NCI-H2107 (cell line): ENCODE results near the gene CARD9.
"Not testable (repeated sequence)": the region's sequence is repeated elsewhere in the genome, so short reads cannot be mapped to it uniquely, and the experiment has no call there.

Experiments
- DNase-seq: peaks from one replicate; lab custom pipeline; 2025; lab: John Stamatoyannopoulos, UW

CARD9 gene, protein sequence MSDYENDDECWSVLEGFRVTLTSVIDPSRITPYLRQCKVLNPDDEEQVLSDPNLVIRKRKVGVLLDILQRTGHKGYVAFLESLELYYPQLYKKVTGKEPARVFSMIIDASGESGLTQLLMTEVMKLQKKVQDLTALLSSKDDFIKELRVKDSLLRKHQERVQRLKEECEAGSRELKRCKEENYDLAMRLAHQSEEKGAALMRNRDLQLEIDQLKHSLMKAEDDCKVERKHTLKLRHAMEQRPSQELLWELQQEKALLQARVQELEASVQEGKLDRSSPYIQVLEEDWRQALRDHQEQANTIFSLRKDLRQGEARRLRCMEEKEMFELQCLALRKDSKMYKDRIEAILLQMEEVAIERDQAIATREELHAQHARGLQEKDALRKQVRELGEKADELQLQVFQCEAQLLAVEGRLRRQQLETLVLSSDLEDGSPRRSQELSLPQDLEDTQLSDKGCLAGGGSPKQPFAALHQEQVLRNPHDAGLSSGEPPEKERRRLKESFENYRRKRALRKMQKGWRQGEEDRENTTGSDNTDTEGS

DNA sequence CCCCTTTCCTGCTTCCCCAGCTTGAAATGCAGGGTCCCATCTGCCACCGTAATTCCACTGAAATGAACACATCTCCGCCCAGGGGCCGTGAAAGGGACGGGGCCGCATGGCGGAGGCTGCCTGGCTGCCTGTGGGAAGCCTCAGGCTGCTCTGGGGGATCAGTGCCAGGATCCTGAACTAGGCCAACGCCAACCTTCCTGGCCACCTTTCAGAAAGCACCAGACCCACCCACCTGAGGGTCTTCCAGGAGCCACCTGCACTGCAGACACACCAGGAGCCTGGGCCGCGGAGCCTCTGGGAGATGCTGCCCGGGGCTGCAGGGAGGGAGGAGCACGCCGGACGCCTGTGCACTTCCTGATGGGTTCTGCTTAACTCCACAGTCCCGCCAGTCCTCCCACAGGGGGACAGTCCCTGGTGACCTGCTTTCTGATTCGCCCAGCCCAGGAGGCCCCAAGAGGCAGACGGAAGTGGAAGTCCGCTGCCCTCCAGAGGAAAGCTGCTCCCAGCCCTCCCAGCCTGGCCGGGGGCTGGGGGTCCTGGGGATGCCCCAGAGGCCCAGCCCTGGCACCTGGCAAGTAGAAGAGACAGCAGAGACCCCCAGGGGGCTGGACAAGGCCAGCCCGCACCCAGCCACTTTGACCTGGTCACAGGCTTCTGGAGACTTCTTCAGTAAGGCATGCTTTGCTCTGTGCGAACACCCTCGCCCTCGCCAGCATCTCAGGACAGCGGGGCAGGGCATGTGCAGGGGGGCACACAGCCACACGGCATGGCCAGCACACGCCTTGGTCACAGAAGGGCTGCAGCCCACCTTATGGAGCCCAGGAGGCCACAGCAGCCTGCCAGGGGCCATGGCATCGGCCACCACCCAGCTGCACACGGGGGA, at the start of gene CARD9:
Gene CARD9 (minus strand): TSS at position 370 of the 883 bp plus-strand sequence. CDS start 1,591 bp downstream, outside the sequence.
- DNase-seq, result no peak

DNA sequence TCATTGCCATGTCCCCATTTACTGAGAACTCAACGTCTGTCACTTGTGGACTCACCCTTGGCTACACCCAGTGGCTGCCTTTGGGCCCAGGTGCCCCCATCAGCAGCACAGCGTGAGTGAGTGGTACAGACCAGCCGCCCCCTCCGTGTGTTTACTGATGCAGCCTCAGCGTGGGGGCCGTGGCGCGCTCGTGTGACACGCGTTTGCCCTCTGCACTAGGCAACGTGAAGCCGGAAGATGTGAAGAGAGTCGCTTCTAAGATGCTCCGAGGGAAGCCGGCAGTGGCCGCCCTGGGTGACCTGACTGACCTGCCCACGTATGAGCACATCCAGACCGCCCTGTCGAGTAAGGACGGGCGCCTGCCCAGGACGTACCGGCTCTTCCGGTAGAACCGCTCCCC, 49.4 kb upstream of the CARD9 start:
- no peak for DNase-seq

DNA sequence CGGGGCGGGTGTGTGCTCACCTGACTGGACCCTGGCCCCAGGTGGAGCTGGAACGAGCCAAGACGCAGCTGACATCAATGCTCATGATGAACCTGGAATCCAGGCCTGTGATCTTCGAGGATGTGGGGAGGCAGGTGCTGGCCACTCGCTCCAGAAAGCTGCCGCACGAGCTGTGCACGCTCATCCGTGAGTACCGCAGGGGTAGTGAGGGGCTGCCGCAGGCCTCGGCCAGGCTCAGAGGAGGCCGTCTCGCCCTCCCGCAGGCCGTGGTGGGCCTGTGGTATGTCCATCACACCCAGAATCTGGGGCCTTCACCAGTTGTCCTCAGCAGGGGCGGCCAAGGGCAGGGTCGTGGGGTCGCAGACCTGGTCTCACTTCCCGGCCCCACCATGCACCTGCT, 48.3 kb upstream of the CARD9 start:
- no peak for DNase-seq

DNA sequence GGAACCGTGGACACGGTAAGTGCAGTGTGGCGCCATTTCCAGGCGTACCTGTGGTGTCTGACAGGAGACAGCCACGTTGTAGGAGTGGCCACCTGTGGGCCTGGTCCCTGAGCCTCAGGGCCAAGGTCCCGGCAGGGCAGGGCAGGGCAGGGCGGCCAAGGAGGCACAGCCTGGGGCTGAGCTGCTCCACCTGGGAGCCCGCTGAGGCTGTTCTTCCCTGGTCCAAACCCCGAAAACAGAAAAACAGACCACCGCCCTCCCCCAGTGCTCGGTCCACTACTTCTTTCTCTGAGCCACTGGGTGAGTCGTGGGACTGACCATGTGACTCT, 45.6 kb upstream of the CARD9 start:
- DNase-seq, result no peak

DNA sequence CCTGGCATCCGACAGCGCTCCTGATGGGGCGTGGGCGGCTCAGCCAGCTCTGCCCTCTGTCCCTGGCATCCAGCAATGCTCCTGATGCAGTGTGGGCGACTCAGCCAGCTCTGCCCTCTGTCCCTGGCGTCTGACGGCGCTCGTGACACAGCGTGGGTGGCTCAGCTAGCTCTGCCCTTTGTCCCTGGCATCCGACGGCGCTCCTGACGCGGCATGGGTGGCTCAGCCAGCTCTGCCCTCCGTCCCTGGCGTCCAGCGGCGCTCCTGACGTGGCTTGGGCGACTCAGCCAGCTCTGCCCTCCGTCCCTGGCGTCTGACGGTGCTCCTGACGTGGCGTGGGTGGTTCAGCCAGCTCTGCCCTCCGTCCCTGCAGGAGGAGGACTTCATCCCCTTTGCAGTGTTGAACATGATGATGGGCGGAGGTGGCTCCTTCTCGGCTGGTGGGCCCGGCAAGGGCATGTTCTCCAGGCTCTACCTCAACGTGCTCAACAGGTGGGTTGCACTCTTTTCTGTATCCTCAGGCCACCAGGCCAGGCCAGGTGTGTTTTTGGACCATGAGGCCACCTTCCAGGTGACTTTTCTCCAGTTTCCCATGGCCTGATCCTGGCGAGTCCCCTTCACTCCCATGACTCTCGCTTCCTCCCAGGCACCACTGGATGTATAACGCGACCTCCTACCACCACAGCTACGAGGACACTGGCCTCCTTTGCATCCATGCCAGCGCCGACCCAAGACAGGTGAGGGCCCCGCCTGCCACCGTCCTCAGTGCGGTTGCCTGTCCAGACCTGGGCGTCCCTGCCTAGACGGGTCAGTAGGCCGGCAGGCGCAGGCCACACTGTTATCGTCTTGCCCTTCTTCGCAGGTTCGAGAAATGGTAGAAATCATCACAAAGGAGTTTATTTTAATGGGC, 45.0 kb upstream of the CARD9 start:
- DNase-seq, result no peak

DNA sequence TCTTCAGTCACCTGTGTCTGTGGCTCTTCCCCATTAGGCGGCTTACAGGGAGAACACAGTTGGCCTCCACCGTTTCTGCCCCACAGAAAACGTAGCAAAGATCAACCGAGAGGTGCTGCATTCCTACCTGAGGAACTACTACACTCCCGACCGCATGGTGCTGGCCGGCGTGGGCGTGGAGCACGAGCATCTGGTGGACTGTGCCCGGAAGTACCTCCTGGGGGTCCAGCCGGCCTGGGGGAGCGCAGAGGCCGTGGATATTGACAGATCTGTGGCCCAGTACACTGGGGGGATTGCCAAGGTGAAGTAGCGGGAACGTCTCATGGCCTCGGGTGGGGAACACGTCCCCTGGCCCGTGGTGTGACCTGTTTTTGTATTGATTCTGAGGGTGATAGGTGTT, 43.4 kb upstream of the CARD9 start:
- no peak for DNase-seq

DNA sequence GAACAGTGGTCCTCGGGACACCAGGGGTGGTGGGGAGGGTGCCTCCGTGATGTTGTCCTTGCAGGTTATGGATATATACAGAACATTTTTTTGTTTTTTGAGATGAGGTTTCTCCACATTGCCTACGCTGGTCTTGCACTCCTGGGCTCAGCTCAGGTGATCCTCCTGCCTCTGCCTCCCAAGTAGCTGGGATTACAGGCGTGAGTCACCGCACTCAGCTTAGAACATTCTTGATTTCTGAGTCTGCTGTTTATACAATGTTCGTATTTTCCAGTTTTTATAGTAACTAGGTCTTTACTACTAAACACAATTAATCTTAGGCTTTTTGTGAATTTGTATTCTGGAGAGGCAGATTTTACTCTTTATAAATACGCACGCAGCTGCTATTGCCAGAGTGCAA, 43.0 kb upstream of the CARD9 start:
- no peak for DNase-seq

DNA sequence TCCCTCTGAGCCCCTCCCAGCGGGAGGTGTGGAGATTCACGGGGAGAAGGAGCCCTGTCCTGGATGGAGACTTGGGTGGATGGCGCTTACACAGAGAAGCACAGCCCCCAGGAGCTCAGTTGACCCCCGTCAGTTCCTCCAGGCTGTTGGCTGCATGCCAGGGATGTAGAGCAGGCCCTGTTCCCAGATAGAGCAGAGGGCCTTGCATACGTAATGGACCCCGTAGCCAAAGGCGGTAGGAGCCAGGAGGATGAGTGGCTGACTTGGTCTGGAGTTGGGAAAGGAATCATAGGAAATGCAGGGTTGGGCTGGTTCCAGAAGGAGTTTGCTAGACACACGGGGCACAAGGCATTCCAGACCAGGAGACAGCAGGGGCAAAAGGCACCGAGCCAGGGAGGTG, 39.5 kb upstream of the CARD9 start:
- DNase-seq, result no peak

DNA sequence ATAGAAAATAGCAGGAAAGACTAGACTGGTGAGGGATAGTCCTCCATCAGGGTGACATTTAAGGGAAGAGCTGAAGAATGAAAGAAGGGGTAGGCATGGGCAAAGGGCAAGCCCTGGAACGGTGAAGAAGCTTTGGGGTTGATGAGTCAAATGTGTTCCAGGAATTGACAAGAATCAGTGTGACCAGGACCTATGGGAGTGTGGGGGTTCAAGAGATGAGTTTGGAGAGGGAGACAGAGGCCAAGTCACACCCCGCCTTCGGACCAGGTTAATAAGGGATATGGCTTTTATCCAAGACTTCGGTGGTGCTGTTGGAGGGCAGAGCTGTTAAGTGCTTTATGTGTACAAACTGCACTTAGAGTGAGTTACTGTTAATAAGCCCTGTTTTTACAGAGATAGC, 37.9 kb upstream of the CARD9 start:
- no peak for DNase-seq

DNA sequence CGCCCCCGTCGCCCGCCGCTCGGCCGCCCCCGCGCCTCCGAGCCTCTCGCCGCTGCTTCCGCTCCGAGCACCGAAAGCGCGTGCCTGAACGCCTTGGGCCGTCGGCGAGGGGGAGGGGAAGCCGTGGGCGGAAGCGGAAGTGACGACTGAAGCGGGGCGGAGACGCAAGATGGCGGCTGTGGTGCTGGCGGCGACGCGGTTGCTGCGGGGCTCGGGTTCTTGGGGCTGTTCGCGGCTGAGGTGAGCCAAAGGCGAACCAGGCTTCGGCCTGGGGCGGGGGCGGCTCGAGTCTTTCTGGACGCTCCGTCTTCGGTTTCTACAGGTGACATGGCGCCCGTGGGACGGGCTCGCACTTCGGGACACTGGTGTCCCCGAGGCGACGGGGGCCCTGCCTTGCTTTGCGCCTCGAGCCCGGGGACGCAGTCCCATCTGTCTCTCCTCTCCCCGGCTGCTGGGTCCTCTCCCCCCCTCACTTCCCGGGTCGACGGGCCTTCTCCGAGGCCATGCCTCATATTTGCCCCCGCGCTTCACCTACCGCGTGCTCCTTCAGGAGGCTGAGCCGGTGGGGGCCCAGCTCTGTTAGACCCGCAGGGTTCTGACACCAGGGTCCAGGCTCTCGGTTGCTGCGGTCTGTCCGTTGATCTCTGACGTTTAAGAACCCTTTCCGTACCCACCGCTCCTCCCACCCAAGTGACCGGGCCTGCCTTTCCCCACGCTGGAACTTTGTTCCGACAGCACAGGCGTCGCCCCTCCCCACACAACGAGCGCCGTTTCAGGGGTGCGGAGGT, 37.2 kb upstream of the CARD9 start, which contains the start of the genes ENTR1 and PMPCA:
Gene ENTR1 (minus strand): TSS at position 115 of the 788 bp plus-strand sequence. CDS start 217 bp downstream, outside the sequence.
Gene PMPCA (plus strand): TSS at position 159 of the 788 bp plus-strand sequence. CDS start 11 bp downstream, at position 170.
- peak; percentile 92 for DNase-seq

DNA sequence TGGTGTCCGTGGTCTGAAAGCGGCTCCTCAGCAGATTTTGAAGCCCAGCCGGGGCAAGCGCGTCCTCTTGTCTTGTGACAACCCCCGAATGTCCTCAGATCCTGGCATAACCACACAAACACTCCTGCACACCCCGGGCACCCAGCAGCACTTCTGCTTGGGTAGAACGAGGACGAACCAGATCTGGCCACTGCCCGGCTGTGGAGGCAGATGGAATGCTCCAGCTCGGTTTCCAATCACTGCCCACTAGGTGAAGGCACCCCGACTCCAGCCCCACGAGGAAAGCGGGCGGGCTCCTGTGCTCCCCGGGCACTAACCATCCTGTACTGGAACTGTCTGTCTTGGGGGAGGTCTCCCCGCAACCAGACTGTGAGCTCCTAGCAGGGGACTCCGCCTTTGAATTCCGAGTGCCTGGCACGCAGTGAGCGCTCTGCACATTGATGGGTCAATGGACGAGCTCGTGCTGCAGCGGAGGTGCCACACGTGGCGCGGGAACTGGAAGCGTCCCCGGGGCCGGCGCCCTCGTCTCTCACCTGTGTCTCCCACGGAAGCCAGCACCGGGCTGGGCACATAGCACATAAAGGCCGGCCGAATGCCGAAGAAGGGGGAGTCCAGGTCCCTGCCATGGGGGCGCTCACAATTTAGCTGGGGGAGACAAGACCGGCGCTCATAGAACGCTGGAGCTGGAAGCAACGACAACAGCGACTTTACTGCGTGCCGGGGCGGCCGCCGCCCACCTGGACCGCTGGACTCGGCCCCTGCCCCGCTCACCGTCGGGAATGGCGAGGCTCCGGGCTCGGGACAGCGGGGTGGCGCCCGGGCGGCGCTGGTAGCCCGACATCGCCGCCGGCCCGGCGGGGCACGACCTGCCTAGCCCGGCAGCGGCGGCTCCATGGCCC, 36.3 kb upstream of the CARD9 start:
- no peak for DNase-seq

DNA sequence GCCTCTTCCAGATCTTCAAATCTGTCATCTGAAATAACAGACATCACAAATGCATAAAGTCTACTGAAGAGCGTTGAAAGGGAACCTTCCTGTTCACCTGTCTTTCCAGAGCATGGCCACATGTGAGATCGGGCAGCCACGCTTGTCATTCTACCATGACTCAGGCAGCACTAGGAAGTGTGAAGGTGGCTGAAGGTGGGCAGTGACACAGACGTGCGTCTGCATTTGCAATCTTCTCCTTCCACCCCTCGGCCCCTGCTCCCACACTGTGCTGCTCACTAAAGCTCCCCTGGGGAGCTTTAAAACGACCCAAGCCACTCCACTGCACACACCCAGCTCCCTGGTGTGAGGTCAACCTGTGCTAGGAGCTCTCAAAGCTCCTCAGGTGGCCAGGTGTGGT, 34.4 kb upstream of the CARD9 start:
- no peak for DNase-seq

DNA sequence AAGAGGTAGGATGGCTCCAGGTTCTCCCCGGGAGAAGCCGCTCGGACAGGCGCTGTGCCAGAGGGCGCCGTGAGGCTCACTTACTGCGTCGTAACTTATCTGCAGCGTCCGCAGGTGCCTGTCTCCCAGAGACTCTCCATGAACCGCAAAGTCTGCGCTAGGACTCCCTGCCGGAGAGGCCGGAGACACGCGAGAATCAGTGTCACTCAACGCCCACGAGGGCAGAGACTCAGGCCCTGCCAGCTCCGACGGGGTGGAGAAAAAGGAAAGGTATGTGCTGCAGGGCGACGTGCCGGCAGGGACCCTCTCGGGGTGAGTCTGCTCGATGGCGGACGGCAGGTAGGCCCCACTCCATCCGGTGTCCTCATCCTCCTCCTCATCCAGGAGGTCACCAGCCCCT, 33.6 kb upstream of the CARD9 start:
- not testable (repeated sequence) for DNase-seq

DNA sequence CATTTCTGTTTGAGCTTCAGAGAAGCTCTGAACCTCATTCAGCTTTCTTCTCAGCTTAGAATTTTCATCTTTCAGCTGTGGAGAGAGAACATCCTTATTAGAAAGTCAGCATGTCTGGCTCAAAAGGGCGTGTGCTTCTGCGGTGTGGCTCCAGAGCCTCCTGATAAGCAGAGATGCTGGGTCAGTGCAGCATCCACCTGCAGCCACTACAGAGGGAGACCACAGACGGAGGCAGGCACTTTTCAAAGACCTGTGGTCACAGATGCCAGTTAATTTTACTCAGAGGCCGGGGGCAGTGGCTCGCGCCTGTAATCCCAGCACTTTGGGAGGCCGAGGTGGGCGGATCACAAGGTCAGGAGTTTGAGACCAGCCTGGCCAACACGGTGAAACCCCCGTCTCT, 32.4 kb upstream of the CARD9 start:
- DNase-seq, result not testable (repeated sequence)

DNA sequence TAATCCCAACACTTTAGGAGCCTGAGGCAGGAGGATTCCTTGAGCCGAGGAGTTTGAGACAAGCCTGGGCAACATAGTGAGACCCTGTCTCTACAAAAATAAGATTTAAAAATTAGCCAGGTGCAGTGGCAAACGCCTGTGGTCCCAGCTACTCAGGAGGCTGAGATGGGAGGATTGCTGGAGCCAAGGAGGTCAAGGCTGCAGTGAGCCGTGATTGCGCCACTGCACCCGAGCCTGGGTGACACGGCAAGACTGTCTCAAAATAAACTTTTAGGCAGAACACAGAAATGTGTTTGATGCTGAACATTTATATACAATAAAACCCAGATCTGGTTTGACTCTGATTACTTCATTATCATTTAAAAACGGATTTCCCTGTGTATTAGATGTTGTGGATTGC, 32.0 kb upstream of the CARD9 start:
- no peak for DNase-seq

DNA sequence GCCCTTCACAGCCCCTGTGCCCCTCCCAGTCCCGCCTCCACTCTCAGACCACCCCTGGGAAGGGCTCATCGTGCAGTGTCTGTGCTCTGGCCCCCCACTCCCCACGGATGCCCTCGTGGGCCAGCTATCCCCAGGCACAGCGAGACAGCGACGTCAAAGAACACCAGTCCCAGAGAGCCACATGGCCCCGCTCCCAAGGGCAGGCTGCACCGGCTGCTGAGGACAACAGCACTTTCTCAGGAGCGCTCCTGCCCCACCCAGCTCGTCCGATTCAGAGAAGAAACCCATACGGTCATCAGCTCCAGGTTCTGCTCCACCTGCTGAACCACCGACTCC, 31.3 kb upstream of the CARD9 start:
- no peak for DNase-seq

DNA sequence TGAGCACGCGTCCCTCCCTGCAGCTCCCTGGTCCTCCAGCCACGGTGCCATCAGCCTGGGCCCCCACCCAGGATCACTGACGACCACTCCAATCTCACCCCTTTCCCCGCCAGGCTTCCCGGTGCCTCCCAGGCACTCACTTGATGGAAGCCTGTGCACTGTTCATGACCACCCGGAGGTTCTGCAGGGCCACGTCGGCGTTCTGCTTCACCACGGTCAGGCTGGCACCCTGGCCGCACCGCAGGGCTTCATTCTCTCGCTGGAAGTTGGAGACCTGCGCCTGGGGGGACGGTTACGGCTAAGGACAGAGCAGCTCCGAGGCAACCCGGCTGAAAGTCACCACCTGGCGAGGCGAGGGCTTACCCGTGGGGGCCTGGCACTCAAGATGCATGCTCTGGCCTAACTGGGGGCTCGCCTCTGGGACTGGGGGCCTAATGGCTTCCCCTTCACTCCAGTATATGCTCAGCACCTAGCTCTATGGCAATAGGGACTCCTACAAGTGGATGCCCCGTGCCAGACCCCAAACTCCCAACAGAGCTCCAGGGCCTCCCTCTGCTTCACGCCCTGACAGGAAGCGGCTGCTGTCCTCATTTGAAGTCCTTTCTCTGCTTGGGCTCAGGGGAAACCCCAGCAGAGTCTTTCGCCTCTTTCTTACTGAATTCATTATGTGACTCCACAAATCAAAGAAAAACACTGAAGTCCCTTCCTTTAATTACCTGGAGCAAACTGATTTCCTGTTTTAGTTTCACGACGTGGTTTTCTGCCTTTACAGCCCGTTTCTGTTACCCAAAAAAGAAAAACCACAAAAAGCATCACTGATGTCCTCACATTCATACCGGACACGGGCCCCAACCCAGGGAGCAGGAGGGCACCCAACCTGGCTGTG, 30.7 kb upstream of the CARD9 start:
- DNase-seq, result no peak

DNA sequence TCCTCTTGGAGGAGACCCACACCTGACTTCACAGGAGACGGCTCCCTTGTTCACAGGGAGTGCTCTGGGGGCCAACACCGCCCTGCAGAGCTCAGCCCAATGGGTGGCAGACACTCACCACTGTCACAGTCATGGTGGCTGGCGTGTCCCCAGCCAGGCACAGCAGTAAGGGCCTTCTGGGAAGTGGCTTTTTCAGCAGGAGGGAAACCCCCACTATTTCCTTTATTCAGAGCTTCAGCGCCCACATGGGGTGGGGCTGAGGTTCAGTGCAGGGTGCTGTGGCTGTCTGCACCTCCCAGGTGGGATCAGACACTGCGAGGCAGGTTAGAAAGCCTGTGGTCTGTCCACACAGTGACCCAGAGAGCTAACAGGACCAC, 30.1 kb upstream of the CARD9 start:
- DNase-seq, result no peak

DNA sequence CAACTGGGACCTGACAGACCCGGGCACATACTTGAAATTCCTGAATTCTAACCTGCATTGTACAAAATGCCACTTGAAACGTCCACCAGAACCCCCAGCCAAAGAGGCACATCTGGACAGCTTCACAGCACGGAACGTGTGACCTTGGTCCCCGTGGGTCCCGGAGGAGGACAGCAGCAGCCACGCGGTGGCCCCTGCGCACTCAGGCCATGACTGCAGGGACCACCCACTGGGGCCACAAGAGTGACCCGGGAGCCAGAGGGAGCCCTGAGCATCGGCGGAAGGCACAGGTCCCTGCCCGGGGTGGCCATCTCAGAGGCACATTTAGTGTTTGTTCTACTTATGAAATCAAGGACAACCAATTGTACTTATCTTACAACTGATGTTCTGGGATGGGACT, 28.6 kb upstream of the CARD9 start:
- DNase-seq, result no peak
